ENCODE measurements around the gene TNP2. TPM values are rescaled to one million over a fixed set of nuclear protein-coding genes. Genes with fewer than 3 reads are reported as not detected.

Gene TNP2
- total and polyA plus RNA-seq, 4 donors, result not detected

DNA sequence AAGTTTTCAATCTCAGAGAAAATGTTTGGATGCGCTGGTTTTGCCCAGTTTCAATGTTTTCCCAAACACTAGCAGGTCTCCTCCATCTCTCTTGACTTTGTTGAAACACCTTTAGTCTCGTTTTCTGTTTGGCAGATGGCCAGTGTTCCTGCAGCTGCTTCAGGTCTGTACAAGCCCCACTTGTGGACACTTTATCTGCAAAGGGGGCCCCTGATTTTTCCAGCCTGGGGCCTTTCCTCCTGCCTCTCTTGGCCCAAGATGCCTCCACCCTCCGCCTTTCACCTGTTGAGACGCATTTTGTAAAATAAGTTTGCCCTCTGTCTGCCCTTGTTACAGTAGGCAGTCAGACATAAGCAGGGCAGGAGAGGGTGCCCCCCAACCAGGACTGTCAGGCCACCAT is 33.9 kb upstream of the TNP2 start:
- Histone ChIP-seq H3K9ac (ENCODE audit: insufficient read depth in 1 of 2, low read length in 2 of 2) (no peak overlapping the region), H3K4me1 (ENCODE audit: control insufficient read depth in 5 of 5, insufficient read depth in 5 of 5, low read length in 5 of 5) (peaks cover 0 to 9% (median 0%) of the 10 kb centered on the region in 5 donors), H3K36me3 (ENCODE audit: control insufficient read depth in 4 of 4, insufficient read depth in 4 of 4, low read length in 4 of 4) (no peaks in the 10 kb centered on the region), H3K27me3 (ENCODE audit: control insufficient read depth in 3 of 3, insufficient read depth in 3 of 3, low read length in 2 of 3) (no peaks in the 10 kb centered on the region), H3K4me3 (no peak overlapping the region), H3K9me3 (ENCODE audit: control insufficient read depth in 4 of 4, insufficient read depth in 3 of 4, low read length in 3 of 4) (no peaks in the 10 kb centered on the region), H3K27ac (ENCODE audit: low read depth in 1 of 2, low read length in 1 of 2) (peak overlapping the region in 1 of 2 donors; percentile 69)
- no peak for ATAC-seq (ENCODE audit: insufficient read depth, low FRiP score)
- TF ChIP-seq, protein P1, sequence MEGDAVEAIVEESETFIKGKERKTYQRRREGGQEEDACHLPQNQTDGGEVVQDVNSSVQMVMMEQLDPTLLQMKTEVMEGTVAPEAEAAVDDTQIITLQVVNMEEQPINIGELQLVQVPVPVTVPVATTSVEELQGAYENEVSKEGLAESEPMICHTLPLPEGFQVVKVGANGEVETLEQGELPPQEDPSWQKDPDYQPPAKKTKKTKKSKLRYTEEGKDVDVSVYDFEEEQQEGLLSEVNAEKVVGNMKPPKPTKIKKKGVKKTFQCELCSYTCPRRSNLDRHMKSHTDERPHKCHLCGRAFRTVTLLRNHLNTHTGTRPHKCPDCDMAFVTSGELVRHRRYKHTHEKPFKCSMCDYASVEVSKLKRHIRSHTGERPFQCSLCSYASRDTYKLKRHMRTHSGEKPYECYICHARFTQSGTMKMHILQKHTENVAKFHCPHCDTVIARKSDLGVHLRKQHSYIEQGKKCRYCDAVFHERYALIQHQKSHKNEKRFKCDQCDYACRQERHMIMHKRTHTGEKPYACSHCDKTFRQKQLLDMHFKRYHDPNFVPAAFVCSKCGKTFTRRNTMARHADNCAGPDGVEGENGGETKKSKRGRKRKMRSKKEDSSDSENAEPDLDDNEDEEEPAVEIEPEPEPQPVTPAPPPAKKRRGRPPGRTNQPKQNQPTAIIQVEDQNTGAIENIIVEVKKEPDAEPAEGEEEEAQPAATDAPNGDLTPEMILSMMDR (IDR thresholded peaks at IDR 0.05; ENCODE audit: control extremely low read depth, extremely low read depth), result no peak
- DNase-seq, result peak; percentile 71 to 88 (median 74)
- WGBS, 2 donors, result 62 to 63% methylated on average over 4 of the region's 4 CpGs

DNA sequence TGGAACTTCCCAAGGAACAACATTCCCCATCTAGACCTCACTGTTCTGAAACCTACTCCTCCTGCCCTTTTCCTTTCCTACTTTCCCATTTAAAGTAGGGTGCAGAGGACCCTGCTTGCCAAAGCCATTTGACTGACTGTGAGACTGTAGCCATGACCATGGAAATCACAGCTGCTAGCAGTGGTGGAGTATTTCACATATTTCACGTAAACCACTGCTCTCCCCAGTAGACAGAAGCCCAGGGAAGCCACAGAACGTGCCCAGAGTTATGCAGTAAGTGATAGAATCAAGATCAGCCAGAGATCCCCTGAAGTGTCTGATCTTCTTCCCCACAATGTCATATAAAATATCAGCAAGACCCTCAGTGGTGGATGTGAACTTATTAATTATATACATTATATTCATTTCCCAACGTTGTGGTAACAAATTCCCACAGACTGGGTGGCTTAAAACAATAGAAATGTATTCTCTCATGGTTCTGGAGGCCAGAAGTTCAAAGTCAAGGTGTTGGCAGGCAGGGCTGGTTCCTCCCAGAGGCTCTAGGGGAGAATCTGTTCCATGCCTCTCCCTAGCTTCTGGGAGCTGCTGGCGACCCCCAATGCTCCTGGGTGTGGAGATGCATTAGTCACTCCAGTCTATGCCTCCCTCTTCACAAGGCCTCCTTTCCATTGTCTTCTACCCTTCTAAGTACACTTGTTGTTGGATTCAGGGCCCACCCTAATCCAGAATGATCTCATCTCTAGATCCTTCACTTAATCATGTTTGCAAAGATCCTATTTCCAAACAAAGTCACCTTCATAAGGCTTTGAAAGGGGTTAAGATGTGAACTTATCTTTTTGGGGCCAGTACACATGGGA is 32.7 kb upstream of the TNP2 start:
- Histone ChIP-seq H3K27ac (ENCODE audit: low read depth in 1 of 2, low read length in 1 of 2) (peak overlapping the region in 1 of 2 donors; percentile 15), H3K4me1 (ENCODE audit: control insufficient read depth in 5 of 5, insufficient read depth in 5 of 5, low read length in 5 of 5) (peaks cover 3 to 16% (median 7%) of the 10 kb centered on the region in 5 donors), H3K4me3 (no peak overlapping the region), H3K36me3 (ENCODE audit: control insufficient read depth in 4 of 4, insufficient read depth in 4 of 4, low read length in 4 of 4) (no peaks in the 10 kb centered on the region), H3K27me3 (ENCODE audit: control insufficient read depth in 3 of 3, insufficient read depth in 3 of 3, low read length in 2 of 3) (no peaks in the 10 kb centered on the region), H3K9me3 (ENCODE audit: control insufficient read depth in 4 of 4, insufficient read depth in 3 of 4, low read length in 3 of 4) (no peaks in the 10 kb centered on the region), H3K9ac (ENCODE audit: insufficient read depth in 1 of 2, low read length in 2 of 2) (no peak overlapping the region)
- DNase-seq (no peak), ATAC-seq (ENCODE audit: insufficient read depth, low FRiP score) (no peak)
- 66 to 76% methylated on average over 4 of the region's 4 CpGs for WGBS, 2 donors
- TF ChIP-seq, protein P1 (IDR thresholded peaks at IDR 0.05; ENCODE audit: control extremely low read depth, extremely low read depth), result no peak

- 92 to 94% methylated on average over 7 of the region's 7 CpGs for WGBS, 2 donors
- Histone ChIP-seq H3K36me3 (ENCODE audit: control insufficient read depth in 4 of 4, insufficient read depth in 4 of 4, low read length in 4 of 4) (no peaks in the 10 kb centered on the region), H3K27ac (ENCODE audit: low read depth in 1 of 2, low read length in 1 of 2) (no peak overlapping the region), H3K9me3 (ENCODE audit: control insufficient read depth in 4 of 4, insufficient read depth in 3 of 4, low read length in 3 of 4) (no peaks in the 10 kb centered on the region), H3K27me3 (ENCODE audit: control insufficient read depth in 3 of 3, insufficient read depth in 3 of 3, low read length in 2 of 3) (no peaks in the 10 kb centered on the region), H3K4me3 (no peak overlapping the region), H3K9ac (ENCODE audit: insufficient read depth in 1 of 2, low read length in 2 of 2) (no peak overlapping the region), H3K4me1 (ENCODE audit: control insufficient read depth in 5 of 5, insufficient read depth in 5 of 5, low read length in 5 of 5) (peaks cover 3 to 22% (median 6%) of the 10 kb centered on the region in 5 donors)
- DNase-seq (no peak), ATAC-seq (ENCODE audit: insufficient read depth, low FRiP score) (no peak)
- TF ChIP-seq, protein P1 (IDR thresholded peaks at IDR 0.05; ENCODE audit: control extremely low read depth, extremely low read depth), result no peak
Measured at GRCh38 chr16:11300560-11300892, 31.4 kb upstream of the TNP2 start.

All from lung (tissue), 12 donors.